ENCODE results near the gene AGAP9. TPM values are rescaled to one million over a fixed set of nuclear protein-coding genes. Genes with fewer than 3 reads are reported as not detected.

AGAP9 gene
- total RNA-seq, 1 experiment from 2014 or later: 7.4 TPM

GRCh38 chr10:47453141-47454007 is 70.1 kb downstream of the AGAP9 start:
- no peaks in the 10 kb centered on the region for H4K20me1 ChIP-seq (ENCODE audit: insufficient read depth)
- TF ChIP-seq ELF1 (IDR thresholded peaks at IDR 0.05; ENCODE audit: borderline replicate concordance, low read depth): no peak
- TF ChIP-seq ZFX (IDR thresholded peaks at IDR 0.05): no peak
- TF ChIP-seq POLR2AphosphoS5 (IDR thresholded peaks at IDR 0.05; ENCODE audit: low read depth, low read length): no peak
- no peak for TF ChIP-seq SRF (IDR thresholded peaks at IDR 0.05; ENCODE audit: low read depth)
- TF ChIP-seq POLR2A (IDR thresholded peaks at IDR 0.05; ENCODE audit: borderline replicate concordance, extremely low read depth, insufficient read depth, insufficient read length): no peak
- TF ChIP-seq JUND (IDR thresholded peaks at IDR 0.05): no peak
- no peak for TF ChIP-seq EGR1 (IDR thresholded peaks at IDR 0.05; ENCODE audit: low read depth)
- no peak for TF ChIP-seq TCF7L2 (IDR thresholded peaks at IDR 0.05; ENCODE audit: borderline replicate concordance, extremely low read depth, insufficient read depth, insufficient read length)
- TF ChIP-seq CBX3 (IDR thresholded peaks at IDR 0.05; ENCODE audit: low read depth): no peak
- TF ChIP-seq YY1 (IDR thresholded peaks at IDR 0.05; ENCODE audit: extremely low read depth, insufficient replicate concordance, low read depth, low read length): no peak
- TF ChIP-seq, protein P1, sequence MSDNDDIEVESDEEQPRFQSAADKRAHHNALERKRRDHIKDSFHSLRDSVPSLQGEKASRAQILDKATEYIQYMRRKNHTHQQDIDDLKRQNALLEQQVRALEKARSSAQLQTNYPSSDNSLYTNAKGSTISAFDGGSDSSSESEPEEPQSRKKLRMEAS (IDR thresholded peaks at IDR 0.05): no peak
- no peak for TF ChIP-seq ZNF274 (IDR thresholded peaks at IDR 0.05; ENCODE audit: low read depth, low read length)
- intact Hi-C loops (cut with micrococcal nuclease): no loop called here
- H3K79me2 ChIP-seq (ENCODE audit: insufficient read depth, low read length): no peaks in the 10 kb centered on the region
- no peaks in the 10 kb centered on the region for H3K9me2 ChIP-seq (ENCODE audit: insufficient read depth)
- ChIA-PET RAD21 (ENCODE audit: low non-redundant PET in 1 of 2, low total read pairs in 2 of 2, uncharacterized antibody in 2 of 2, unreplicated experiment in 2 of 2) (no interaction called here), CTCF (no interaction called here), POLR2A (no interaction called here)
- no peaks in the 10 kb centered on the region for H3K9me3 ChIP-seq (ENCODE audit: control insufficient read depth in 1 of 2, insufficient read depth in 1 of 2, low read depth in 1 of 2, low read length in 2 of 2)
- BruUV-seq (replicated peaks): no TSS peak
- H3K9ac ChIP-seq (ENCODE audit: low read length): no peak overlapping the region
- no peaks in the 10 kb centered on the region for H3K27me3 ChIP-seq (ENCODE audit: insufficient read depth, low read length)
- no peak overlapping the region for H3K4me2 ChIP-seq (ENCODE audit: low read length)
- no peak overlapping the region for H3K4me3 ChIP-seq (replicated peaks in 1 of 2; ENCODE audit: low read depth in 1 of 2, low read length in 2 of 2)
- no peak overlapping the region for H3K27ac ChIP-seq (ENCODE audit: low read depth, low read length)
- no peak overlapping the region for H2AFZ ChIP-seq (ENCODE audit: low read depth, low read length, poor library complexity, severe bottlenecking)
- ATAC-seq (no peak), DNase-seq (ENCODE audit: low read depth, low spot score) (no peak)
- peaks cover 0 to 13% of the 10 kb centered on the region in 2 experiments; a peak in 2 of 4 replicates for H3K4me1 ChIP-seq (ENCODE audit: control insufficient read depth in 1 of 2, insufficient read depth in 2 of 2, low read length in 2 of 2)
- H3K36me3 ChIP-seq (ENCODE audit: control insufficient read depth in 1 of 2, insufficient read depth in 2 of 2, low read length in 2 of 2): no peaks in the 10 kb centered on the region
